Panc1 (cell line): ENCODE results near the gene DSCAML1. TPM values are rescaled to one million over a fixed set of nuclear protein-coding genes. Genes with fewer than 3 reads are reported as not detected.

Experiments used
- ATAC-seq: fragments of 200-7000 bp; cut with Tn5 transposase; 2 replicates; pipeline ENCODE4 v1.9.1; 2020; ENCODE audit warnings: mild to moderate bottlenecking, moderate library complexity
- BruUV-seq: library from RNA; stranded (reverse); fragments of 400-500 nt; replicated peaks from 2 replicates; lab custom pipeline; 2021; lab: Mats Ljungman, UMichigan
- CTCF ChIA-PET: fragments of 300-600 bp; sonication (Branson Sonifier 250); formaldehyde crosslinking; loops from one replicate; lab custom pipeline; 2022; ENCODE audit warnings: antibody characterized with exemption; lab: Charles Lee
- POLR2A ChIA-PET: fragments of 300-600 bp; sonication (Branson Sonifier 250); formaldehyde crosslinking; loops from one replicate; lab custom pipeline; 2022; ENCODE audit warnings: antibody characterized with exemption; lab: Charles Lee
- DNase-seq: peaks from one replicate; pipeline ENCODE4 v3.0.0-alpha.2; 2010; ENCODE audit warnings: low read depth, low spot score
- H3K27ac ChIP-seq: 2 replicates; pipeline ENCODE4 v1.5.1; 2011; ENCODE audit warnings: mild to moderate bottlenecking, low read length, inconsistent platforms
- H3K27me3 ChIP-seq: fragments of 200-500 bp; sonication (Bioruptor generic); 2 replicates; pipeline ENCODE4 v1.6.0; 2014; ENCODE audit warnings: low read length, inconsistent platforms; ENCODE audit not compliant: control insufficient read depth, insufficient read depth
- H3K36me3 ChIP-seq: fragments of 200-500 bp; sonication (Bioruptor generic); 2 replicates; pipeline ENCODE4 v1.5.1; 2014; ENCODE audit warnings: inconsistent platforms, mild to moderate bottlenecking, low read length, moderate library complexity; ENCODE audit not compliant: control insufficient read depth, insufficient read depth
- H3K4me1 ChIP-seq: 2 replicates; pipeline ENCODE4 v1.5.1; 2011; ENCODE audit warnings: inconsistent platforms, mild to moderate bottlenecking, low read length, moderate library complexity; ENCODE audit not compliant: control insufficient read depth, insufficient read depth
- H3K4me3 ChIP-seq, 2 experiments: 2 replicates each; pipeline ENCODE4 v1.5.1; 2011 to 2012; ENCODE audit warnings: low read depth in 2 of 2, low read length in 2 of 2, mild to moderate bottlenecking in 2 of 2, inconsistent platforms in 1 of 2, moderate library complexity in 1 of 2
- H3K9me3 ChIP-seq: fragments of 200-500 bp; sonication (Bioruptor generic); 2 replicates; pipeline ENCODE4 v1.5.1; 2014; ENCODE audit warnings: low read depth, mild to moderate bottlenecking, inconsistent platforms, low read length, moderate library complexity; ENCODE audit not compliant: control insufficient read depth, insufficient read depth
- POLR2AphosphoS5 ChIP-seq: IDR thresholded peaks from 2 replicates; pipeline ENCODE4 v1.6.1; 2012; ENCODE audit warnings: mild to moderate bottlenecking, low read depth, low read length, moderate library complexity
- SIN3A ChIP-seq: IDR thresholded peaks from 2 replicates; pipeline ENCODE4 v1.6.1; 2012; ENCODE audit warnings: low read depth, mild to moderate bottlenecking, low read length, moderate library complexity, borderline replicate concordance; ENCODE audit not compliant: insufficient read depth
- TCF7L2 ChIP-seq: IDR thresholded peaks from 2 replicates; pipeline ENCODE4 v1.6.1; 2011; ENCODE audit warnings: mild to moderate bottlenecking, low read depth, low read length, inconsistent platforms
- in situ Hi-C: cut with HindIII; loops from 2 replicates; pipeline ENCODE4 v1.10.0; 2016; ENCODE audit warnings: low sequenced_read_pairs, low pct_unique_long_range_greater_than_20kb
- intact Hi-C: fragments of 100-400 bp; cut with micrococcal nuclease; formaldehyde crosslinking; loops from one replicate; pipeline ENCODE4 v1.10.0; 2022; ENCODE audit not compliant: unreplicated experiment
- total RNA-seq: library from RNA; stranded (reverse); gene quantifications from one replicate; pipeline ENCODE4 v1.2.1, GENCODE V29; 2021; ENCODE audit not compliant: unreplicated experiment
- TF ChIP-seq, protein P1 (sequence below): fragments of 450-650 bp; IDR thresholded peaks from 2 replicates; pipeline ENCODE4 v1.5.1; 2017; ENCODE audit warnings: mild to moderate bottlenecking
- TF ChIP-seq, protein P2 (sequence below), 2 experiments: IDR thresholded peaks; 2 replicates each; pipeline ENCODE4 v1.6.1; 2011 to 2012; ENCODE audit warnings: low read depth in 2 of 2, control low read depth in 1 of 2, low read length in 1 of 2, mild to moderate bottlenecking in 1 of 2, moderate library complexity in 1 of 2; ENCODE audit not compliant: insufficient read depth in 1 of 2

Gene DSCAML1
- total RNA-seq, 1 experiment from 2014 or later: 1.6 TPM

GRCh38 chr11:117806846-117807245 is 9.8 kb upstream of the DSCAML1 start:
- ATAC-seq (no peak), DNase-seq (no peak)
- Histone ChIP-seq H3K4me3 (no peak overlapping the region), H3K36me3 (no peaks in the 10 kb centered on the region), H3K27ac (no peak overlapping the region), H3K27me3 (peaks cover 6% of the 10 kb centered on the region; the same call in 1 of the 2 replicates), H3K9me3 (no peaks in the 10 kb centered on the region), H3K4me1 (no peaks in the 10 kb centered on the region; the same call in 1 of the 2 replicates)
- TF ChIP-seq TCF7L2: no peak
- TF ChIP-seq SIN3A: no peak
- TF ChIP-seq, protein P1, sequence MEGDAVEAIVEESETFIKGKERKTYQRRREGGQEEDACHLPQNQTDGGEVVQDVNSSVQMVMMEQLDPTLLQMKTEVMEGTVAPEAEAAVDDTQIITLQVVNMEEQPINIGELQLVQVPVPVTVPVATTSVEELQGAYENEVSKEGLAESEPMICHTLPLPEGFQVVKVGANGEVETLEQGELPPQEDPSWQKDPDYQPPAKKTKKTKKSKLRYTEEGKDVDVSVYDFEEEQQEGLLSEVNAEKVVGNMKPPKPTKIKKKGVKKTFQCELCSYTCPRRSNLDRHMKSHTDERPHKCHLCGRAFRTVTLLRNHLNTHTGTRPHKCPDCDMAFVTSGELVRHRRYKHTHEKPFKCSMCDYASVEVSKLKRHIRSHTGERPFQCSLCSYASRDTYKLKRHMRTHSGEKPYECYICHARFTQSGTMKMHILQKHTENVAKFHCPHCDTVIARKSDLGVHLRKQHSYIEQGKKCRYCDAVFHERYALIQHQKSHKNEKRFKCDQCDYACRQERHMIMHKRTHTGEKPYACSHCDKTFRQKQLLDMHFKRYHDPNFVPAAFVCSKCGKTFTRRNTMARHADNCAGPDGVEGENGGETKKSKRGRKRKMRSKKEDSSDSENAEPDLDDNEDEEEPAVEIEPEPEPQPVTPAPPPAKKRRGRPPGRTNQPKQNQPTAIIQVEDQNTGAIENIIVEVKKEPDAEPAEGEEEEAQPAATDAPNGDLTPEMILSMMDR: no peak
- TF ChIP-seq, protein P2, sequence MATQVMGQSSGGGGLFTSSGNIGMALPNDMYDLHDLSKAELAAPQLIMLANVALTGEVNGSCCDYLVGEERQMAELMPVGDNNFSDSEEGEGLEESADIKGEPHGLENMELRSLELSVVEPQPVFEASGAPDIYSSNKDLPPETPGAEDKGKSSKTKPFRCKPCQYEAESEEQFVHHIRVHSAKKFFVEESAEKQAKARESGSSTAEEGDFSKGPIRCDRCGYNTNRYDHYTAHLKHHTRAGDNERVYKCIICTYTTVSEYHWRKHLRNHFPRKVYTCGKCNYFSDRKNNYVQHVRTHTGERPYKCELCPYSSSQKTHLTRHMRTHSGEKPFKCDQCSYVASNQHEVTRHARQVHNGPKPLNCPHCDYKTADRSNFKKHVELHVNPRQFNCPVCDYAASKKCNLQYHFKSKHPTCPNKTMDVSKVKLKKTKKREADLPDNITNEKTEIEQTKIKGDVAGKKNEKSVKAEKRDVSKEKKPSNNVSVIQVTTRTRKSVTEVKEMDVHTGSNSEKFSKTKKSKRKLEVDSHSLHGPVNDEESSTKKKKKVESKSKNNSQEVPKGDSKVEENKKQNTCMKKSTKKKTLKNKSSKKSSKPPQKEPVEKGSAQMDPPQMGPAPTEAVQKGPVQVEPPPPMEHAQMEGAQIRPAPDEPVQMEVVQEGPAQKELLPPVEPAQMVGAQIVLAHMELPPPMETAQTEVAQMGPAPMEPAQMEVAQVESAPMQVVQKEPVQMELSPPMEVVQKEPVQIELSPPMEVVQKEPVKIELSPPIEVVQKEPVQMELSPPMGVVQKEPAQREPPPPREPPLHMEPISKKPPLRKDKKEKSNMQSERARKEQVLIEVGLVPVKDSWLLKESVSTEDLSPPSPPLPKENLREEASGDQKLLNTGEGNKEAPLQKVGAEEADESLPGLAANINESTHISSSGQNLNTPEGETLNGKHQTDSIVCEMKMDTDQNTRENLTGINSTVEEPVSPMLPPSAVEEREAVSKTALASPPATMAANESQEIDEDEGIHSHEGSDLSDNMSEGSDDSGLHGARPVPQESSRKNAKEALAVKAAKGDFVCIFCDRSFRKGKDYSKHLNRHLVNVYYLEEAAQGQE (IDR thresholded peaks at IDR 0.05; ENCODE audit: insufficient read depth in 1 of 2, low read depth in 2 of 2, low read length in 1 of 2): no peak
- no peak for TF ChIP-seq POLR2AphosphoS5
- BruUV-seq: no TSS peak
- ChIA-PET POLR2A (no interaction called here), CTCF (interaction anchor here (0.6 to 3.4 kb wide), 7 partner anchors 11 to 381 kb away, joined by 4 to 50 read pairs (median 7); no protein-coding TSS in a partner anchor)
- in situ Hi-C loops: loop anchor here (25.0 kb wide), 1 partner anchor 370 kb away; no protein-coding TSS in a partner anchor
- intact Hi-C loops: loop anchor here (5.0 kb wide), 1 partner anchor 365 kb away; no protein-coding TSS in a partner anchor

DNA sequence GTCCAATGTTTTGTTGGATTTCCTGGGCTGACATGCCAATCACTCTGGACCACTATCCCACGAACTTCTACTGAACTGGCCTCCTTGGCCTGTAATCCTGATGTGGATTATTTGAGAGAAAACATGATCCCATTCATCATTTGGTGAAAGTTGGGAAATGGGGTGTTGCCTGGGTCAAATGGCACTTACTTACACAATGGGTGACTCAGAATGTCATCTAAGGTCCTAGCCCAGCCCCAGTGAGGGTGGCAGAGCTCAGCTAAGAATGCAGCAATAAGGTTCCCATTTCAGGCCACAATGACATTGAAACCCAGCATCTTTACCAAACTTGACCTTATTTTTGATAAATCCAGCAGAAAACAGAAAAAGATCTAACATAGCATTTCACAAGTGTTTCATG is 8.0 kb upstream of the DSCAML1 start:
- intact Hi-C loops (loop anchor here (5.0 kb wide), 1 partner anchor 363 kb away; no protein-coding TSS in a partner anchor), in situ Hi-C loops (loop anchor here (25.0 kb wide), 1 partner anchor 368 kb away; no protein-coding TSS in a partner anchor)
- Histone ChIP-seq H3K4me3 (no peak overlapping the region), H3K27ac (no peak overlapping the region), H3K27me3 (peaks cover 16% of the 10 kb centered on the region), H3K9me3 (no peaks in the 10 kb centered on the region), H3K36me3 (no peaks in the 10 kb centered on the region), H3K4me1 (no peaks in the 10 kb centered on the region; the same call in 1 of the 2 replicates)
- ChIA-PET POLR2A (no interaction called here), CTCF (no interaction called here)
- ATAC-seq: no peak
- no peak for DNase-seq
- no TSS peak for BruUV-seq
- TF ChIP-seq, protein P2 (IDR thresholded peaks at IDR 0.05; ENCODE audit: insufficient read depth in 1 of 2, low read depth in 2 of 2, low read length in 1 of 2): no peak
- TF ChIP-seq, protein P1: no peak
- no peak for TF ChIP-seq POLR2AphosphoS5
